IPS-NIHi7 (cell line): Measurements from ENCODE around the gene COPG1.
"Not testable (repeated sequence)": the region's sequence is repeated elsewhere in the genome, so short reads cannot be mapped to it uniquely, and the experiment has no call there.

Source experiments
- DNase-seq: peaks from one replicate; pipeline ENCODE4 v3.0.0; 2012; ENCODE audit warnings: mixed read lengths; ENCODE audit errors: extremely low spot score

The COPG1 gene

DNA sequence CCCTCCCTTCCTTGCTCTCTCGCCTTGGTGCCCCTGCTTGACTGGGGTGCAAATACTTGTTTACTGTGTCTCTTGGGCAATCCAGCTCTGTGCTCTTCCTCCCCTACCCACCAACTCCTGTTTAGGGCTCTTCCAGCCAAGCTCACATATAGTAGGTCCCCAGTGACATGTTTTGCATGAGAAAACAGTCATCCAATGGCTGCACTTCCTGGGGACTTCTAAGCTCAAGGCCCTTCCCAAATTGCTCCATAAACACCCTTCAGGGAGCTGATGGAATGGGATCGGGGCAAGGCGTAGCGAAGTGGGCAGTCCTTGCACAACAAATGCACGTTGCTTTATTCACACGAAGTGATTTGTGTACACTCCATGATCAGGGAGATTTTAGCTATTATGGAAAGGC, 9.4 kb upstream of the COPG1 start:
- DNase-seq = no peak

DNA sequence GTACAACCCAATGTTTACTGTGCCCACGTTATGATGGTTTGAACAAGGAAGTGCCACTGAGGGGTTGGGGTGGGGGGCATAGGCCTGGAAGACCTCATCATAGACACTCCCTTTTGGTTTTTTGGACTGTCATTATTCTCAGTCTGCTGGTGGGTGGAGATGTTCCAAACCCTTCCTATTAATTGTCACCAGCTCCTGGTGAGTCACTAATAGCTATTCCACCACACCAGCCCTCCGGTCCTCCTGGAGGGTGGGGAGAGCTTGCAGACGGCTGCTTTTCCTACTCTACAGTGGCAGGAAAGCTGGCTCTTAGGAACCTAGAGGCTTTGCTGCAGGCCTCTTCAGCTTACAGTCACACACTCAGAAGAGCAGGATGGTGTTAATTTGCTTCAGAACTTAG, 9.0 kb upstream of the COPG1 start:
- no peak for DNase-seq

DNA sequence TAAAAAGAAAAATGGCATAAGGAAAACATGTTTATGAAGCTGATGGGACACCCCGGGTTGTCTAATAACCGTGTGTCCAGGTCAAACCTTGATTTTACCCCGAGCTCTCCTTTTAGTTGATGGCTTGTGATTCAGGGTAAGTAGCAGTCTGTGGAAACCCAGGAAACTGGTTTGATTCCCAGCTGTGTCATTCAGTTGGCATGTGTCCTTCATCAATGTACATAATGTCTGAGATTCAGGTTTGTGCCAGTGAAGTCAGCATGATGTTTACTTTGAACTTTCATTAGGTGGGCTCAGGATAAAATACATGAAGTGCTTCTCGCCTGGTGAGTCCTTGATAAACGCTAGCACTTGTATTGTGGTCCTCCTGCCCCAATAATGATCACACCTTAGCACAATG, 4.3 kb upstream of the COPG1 start:
- DNase-seq = no peak

DNA sequence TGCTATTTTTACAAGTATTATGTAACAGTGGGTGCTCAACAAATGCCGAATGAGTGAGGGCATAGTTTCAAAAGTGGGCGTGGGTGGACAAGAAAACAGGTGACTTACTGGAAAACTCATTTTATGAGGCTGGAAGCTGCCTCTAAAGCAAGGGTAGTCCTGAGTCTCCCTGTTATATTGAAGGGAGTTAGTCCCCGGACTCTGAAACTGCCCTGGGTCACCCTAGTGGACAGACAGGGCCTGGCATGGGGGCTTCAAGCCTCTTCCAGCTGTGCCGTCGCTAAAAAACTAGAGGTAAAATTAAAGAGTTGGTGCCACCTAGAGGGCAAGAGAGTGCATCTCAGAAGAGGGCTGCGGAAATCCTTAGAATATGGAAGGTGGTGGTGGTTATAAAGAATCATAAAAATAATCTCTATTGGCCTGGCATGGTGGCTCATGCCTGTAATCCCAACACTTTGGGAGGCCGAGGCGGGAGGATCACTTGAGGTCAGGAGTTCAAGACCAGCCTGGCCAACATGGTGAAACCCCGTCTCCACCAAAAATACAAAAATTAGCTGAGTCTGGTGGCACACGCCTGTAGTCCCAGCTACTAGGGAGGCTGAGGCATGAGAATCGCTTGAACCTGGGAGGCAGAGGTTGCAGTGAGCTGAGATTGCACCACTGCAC, 3.6 kb upstream of the COPG1 start:
- peak; percentile 93 for DNase-seq

DNA sequence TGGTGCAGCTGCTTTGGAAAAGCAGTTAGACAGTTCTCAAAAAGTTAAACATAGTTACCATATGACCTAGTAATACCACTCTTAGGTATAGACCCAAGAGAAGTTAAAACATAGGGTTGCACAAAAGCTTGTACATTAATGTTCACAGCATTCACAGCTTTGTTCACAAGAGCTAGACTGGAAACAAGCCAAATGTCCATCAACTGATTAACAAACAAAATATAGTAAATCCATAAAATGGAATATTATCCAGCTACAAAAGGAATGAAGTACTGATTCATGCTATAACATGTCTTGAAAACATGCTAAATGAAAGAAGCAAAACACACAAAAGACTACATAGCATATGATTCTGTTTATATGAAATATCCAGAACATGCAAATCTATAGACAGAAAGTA, 2.8 kb upstream of the COPG1 start:
- no peak for DNase-seq

DNA sequence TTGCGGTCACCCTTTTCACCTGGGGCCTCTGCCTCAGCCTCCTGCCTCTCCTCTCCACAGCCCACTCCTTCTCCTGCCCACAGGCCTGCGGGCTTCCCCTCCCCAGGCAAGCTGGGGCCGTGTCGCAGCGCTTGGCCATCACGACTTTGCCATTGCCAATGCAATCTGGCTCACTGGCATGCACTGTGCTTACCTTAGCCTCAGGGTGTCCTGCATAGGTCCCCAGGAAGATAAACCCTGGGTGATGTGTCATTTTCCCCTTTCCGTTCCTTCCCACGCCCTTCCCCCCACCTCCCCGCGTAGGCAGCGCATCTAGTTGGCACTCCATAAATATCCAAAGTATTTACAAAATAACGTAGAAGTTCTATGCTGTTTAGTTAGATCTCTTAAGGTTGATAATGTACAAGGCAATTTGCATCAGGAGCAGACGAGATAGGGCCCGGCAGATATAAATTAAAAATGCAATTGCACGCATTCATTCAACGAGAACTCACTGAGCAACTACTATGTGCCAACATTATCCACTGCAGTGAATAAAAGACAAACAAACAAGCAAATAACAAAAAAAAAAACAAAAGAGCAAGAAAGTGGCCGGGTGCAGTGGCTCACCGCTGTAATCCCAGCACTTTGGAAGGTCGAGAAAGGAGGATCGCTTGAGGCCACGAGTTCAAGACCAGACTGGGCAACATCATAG, 973 bp upstream of the COPG1 start:
- no peak for DNase-seq

DNA sequence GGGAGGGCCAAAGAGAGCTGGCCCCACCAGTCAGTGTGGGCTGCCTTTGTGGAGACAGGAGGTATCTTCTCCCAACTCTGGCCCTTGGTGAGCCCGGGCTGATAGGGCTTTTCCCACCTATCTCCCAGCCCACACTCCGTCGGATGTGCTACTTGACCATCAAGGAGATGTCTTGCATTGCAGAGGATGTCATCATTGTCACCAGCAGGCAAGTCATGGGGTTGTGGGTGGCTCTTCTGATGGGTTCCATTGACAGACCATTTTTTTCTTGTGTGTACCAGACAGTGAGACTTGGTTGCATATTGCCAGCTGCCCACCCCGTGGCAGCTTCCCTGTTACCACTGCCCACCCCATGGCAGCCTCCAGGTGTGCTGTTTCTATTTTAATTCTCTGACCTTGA, 3.3 kb downstream of the COPG1 start:
- no peak for DNase-seq

DNA sequence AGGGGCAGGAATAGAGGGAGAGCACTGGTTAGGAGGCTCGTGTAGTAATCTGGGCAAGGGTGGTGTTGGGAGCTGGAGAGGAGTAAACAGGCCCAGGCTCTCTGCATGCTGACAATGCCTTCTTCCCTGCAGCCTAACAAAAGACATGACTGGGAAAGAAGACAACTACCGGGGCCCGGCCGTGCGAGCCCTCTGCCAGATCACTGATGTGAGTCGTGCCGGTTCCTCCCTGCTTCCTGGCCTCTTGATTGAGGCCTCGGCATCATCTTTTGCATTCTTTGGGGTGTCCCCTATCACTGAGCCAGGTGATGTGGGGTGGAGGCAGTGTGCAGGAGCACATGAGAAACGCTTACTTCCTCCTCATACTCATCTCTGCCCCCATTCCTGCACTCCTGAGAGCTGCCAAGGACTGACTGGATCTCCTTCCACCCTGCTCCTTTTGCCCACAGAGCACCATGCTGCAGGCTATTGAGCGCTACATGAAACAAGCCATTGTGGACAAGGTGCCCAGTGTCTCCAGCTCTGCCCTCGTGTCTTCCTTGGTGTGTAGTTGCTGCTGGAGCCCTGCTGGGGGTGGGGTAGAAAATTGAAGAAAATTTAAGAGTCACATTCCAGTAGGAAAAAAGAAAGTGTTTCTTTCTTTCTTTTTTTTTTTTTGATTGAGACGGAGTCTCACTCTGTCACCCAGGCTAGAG, 5.3 kb downstream of the COPG1 start:
- no peak for DNase-seq

DNA sequence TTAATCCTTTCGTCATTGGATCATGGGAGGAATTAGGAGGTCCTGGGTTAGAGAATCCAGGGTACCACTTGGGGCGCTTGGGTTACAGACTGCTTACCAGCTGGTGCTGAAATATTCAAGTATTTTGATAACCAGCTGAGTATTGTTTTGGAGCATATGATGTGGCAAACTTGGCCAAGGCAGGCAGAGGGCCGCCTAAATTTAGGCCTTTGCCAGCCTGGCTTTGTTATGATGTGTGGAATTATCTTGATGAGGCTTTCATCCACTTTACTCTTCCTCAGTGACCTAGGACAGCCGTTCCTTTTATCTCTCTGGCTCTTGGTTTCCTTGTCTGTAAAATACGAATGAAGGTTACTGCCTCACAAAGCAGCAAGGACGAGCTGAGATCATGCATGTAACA, 6.9 kb downstream of the COPG1 start:
- no peak for DNase-seq

DNA sequence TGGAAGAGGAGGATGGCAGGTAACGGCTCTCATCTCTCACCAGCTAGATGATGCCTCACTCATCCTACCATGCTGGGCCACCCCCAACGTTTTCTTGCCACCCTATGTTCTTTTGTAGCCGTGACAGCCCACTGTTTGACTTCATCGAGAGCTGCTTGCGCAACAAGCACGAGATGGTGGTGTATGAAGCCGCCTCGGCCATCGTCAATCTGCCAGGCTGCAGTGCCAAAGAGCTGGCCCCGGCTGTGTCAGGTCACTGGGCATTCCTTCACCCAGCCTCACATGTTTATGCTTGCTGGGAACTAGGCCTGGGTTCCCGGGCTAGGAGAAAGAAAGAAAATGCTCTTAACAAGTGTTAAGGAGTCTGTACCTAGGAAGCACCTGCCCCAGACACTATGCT, 8.2 kb downstream of the COPG1 start:
- DNase-seq = no peak

DNA sequence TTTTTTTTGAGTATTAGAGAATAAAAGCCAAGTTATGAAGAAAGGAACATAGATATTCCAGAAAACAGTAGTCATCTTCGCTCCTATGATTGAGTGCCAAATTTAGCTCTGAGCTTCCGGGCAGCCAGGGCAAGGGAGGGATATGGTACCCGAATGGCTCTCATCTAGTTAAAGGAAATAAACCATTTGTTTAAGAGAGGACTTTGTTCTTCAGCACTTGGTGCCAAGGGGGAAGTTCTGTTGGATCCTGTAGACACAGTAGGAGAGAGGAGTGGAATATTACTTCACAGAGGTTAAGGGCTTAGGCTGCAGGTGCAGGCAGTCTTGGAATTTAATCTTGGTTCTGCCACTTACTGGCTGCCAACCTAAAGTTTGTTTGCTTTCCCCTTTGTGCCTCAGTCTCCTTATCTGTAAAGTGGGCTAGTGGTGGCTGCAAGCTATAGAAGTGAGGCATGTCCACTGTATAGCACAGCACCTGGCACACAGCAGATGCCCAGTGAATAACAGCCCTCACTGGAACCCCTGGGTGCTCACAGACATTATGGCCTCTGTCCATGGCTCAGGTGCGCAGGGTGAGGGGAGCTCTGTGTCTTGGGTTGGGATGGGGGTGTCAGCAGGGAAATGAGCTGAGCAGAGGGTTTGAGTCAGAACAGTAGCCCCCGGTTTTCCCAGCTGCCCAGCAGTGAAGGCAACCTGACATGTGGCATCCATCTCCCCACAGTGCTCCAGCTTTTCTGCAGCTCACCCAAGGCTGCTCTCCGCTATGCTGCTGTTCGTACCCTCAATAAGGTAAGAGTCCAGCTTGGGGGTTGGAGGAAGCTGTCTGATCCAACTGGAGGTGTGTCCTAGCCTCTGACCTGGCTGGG, 10.4 kb downstream of the COPG1 start:
- DNase-seq = no peak

DNA sequence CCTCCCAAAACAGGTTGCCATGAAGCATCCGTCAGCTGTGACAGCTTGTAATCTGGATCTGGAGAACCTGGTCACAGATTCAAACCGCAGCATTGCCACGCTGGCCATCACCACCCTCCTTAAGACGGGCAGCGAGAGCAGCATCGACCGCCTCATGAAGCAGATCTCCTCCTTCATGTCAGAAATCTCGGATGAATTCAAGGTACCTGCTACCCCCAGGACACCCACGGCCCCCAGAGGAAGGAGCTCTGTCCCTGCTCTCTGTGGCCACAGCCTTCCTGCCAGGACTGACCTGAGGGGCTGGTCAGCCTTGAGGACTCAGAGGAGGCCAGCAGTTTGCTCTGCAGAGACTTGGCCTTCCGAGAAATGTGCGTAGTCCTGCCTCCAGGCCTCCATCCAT, 11.2 kb downstream of the COPG1 start:
- DNase-seq = no peak

DNA sequence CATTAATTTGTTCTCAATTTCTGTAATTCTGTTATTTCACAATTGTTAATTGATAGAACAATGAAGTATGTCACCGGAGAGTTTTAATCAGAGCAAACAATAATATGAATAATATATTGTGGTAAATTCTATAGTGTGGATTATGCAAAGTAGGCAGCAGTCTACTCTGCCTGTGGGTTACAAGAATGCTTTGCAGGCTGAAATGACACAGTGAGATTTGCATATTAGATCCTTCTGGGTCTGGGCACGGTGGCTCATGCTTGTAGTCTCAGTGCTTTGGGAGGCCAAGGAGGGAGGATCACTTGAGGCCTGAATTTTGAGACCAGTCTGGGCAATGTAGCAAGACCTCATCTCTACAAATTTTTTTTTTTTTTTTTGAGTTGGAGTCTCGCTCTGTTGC, 12.5 kb downstream of the COPG1 start:
- no peak for DNase-seq

DNA sequence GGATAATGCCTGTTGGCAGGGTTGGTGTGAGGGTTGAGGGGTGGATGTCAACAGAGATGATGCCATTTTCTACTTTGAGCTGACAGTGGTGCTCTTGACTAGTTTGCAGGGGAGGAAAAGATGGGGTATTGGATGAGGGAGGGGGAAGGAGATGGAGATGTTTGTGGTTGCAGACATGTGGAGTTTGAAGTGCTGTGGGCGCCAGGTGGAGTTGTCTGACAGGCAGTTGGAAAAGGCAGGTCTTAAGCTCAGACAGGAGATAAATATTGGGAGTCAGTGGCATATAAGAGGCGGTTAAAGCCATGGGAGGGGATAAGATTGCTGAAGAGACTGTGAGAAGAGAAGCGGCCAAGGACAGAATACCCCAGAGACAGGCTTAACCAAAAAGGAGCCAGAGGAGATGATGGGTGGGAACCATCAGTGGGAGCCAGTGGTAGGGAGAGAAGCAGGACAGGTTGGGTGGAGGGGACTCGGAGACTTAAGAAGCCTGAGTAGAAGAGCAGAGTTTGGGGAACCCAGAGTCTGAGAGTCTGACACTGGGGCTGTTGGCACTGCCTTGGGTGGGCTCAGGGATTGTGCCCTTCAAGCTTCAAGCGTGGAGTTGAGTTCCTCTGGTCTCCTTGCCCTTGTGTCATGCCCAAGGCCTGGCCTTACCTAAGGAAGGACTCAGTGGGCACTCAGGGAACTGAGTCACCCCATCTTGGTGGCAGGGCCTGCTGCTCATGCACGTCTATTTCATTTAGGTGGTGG, 13.9 kb downstream of the COPG1 start:
- DNase-seq = no peak

DNA sequence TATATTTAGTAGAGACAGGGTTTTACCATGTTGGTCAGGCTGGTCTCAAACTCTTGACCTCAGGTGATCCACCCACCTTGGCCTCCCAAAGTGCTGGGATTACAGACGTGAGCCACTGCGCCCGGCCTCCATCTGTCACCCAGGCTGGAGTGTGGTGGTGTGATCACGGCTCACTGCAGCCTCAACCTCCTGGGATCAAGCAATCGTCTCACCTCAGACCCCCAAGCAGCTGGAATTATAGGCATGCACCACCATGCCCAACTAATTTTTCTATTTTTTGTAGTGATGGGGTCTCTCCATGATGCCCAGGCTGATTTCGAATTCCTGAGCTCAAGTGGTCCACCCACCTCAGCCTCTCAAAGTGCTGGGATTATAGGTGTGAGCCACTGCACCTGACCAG, 15.6 kb downstream of the COPG1 start:
- not testable (repeated sequence) for DNase-seq

DNA sequence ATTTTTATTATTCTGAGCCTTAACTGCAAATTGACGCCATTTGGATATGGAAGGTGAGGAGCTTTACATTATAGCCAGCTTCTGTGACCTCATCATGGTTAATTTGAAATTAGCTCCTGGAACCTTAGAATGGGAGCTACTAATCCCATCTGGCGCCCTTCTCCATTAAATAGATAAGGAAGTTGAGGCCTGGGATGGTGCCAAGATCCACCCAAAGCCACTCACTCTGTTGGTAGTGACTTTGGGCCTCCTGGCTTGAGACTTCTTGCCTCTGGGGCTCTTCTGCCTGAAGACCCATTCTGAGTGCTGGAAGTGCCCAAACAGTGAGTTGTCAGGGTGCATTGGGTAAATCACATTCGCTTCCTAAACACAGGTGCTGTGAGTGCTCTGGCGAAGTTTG, 17.2 kb downstream of the COPG1 start:
- no peak for DNase-seq

DNA sequence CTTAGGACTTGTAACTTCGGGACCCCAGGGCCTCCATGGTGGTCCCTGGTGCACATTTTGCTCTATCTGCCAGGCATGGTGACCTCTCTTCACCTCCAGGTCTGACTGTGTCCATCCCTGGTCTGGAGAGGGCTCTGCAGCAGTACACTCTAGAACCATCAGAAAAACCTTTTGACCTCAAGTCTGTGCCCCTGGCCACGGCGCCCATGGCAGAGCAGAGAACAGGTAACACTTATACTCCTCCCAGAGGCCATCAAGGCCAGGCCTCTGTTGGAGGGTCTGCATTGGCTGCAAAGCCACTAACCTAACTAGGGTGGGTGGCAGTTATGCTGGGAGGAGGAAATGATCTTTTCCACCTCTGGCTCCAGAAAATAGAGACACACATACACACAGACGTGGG, 19.0 kb downstream of the COPG1 start:
- DNase-seq = no peak

DNA sequence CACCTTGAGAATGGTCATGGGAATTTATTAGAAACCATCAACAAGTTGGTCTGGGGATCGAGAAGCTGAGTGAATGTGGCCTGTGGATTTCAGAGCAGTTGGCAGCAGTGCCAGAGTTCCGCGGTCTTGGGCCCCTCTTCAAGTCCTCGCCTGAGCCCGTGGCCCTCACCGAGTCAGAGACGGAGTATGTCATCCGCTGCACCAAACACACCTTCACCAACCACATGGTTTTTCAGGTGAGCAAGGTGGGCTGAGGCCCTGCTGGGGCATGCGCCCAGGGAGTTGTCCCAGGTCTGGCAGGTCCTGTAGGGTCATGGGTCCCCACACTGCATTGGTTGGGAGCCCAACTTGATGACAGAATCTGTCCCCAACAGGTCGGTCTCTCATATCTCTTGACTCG, 22.3 kb downstream of the COPG1 start:
- DNase-seq = no peak

DNA sequence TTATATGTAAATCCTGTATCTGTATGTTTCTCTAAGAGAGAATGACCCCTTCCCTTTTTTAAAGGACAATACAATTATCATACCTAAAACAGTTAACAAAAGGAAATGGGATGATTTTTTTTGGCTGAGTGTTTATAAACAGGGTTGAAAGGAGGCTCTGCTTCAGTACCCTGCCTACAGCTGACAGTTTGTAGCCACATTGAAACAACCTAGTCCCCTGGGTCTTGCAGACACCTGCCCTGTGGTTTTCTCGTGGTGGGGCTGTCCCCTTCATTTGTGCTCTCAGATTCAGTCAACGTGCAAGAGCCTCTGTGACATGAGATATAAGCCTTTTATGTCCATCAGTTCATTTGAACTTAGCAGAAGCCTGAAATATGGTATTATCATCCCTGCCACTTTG, 27.0 kb downstream of the COPG1 start:
- DNase-seq = no peak

DNA sequence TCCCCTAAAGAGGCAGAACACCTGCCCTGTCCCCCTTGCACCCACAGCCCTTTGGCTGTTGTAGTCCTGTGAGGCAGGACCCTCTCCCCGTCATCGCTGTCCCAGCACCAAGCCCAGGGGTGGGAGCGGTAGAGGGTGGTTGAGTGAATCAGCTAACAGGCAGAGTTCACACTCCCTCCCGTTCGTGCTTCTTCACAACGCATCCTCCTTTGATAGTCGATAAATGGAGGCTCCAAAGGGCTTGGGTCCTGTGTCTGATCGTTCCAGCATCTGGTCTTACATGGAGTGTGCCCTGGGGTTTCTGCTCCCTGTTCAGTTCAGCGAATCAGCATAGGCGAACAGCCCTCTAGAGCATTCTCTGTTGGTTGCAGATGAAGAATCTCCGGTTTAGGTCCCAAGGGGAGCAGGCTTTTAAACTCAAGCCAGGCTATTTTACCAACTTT, 28.4 kb downstream of the COPG1 start:
- peak; percentile 20 for DNase-seq

DNA sequence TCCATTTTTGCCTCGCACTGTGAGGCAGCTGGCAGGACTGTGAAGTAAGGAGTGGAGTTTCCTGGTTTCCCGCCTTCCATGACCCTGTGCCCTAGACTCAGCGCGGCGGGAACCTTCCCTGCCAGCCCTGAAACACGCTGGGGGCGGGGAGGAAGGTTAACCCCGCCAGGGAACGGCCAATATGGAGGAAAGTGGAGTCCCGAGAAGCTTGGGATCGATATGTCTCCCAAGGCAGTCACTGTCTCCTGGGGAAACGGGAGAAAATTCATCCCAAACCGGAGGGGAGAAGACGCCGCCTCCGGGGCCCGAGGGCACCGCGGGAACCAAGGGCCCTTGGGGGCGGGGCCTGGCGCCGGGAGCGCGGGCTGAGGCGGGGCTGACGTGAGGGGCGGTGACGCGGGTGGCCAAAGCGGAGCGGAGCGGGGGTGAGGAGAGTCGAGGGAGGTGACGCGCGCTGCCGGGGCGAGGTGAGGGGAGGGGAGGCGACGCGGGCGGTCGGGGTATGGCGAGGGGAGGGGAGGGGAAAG, 29.1 kb downstream of the COPG1 start, which contains the start of gene HMCES:
Gene HMCES (plus strand): TSS at position 432 of the 527 bp plus-strand sequence. CDS start 863 bp downstream, outside the sequence.
- DNase-seq = peak; percentile 98
